ENCODE measurements around the gene FAM204A.

The FAM204A gene

DNA sequence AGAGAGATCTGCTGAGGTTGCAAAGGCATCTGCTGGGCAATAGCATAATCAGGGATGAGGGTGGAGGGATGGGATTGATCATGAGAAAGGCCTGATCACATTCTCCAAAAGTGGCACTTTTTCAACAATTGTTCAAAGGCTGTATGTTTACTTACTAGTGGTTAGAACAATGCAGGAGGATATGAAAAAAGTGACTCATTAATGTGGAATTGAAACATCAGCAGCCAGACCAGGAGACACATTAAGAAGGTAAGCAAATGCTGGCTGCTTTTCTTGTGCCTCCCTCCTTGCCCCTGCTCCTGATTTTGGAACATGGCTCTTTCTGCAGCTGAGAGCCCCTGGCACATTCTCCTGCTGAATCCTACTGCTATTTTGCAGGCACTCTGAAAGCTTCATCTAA lies 63.5 kb downstream of the FAM204A start:
- no peak for DNase-seq (ENCODE audit: low read depth)

DNA sequence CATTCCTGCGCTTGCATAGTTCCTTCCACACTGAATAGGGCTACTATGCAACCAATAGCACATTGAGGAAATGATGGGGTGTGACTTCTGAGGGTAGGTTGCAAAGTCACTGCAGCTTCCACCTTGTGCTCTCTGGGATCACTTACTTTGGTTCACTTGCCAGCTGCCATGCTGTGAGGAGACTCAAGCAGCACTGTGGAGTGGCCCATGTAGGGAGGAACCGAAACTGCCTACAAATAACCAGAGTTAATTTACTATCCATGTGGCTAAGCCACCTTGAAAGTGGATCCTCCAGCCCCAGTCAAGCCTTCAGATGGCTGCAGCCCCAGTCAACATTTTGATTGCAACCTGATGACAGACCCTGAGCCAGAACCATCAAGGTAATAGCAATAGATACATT lies 64.3 kb downstream of the FAM204A start:
- no peak for DNase-seq (ENCODE audit: low read depth)

DNA sequence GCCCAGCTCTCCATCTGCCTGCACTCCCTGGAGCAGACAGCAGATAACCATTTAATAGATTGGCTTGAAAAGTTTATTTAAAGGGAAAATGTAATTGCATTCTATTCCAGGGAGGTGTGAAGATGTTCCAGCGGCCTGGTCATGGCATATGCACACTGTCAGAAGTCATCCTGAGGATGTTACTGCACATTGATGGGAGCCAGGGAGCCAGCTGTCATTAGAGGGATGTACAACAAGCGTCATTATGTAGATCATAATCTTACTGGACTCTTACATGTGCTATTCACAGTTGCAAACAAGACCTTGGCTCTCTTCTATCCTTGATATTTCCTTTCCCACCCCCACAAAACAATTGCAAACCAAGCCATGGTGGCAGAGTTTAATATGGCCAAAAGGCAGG lies 65.4 kb downstream of the FAM204A start:
- no peak for DNase-seq (ENCODE audit: low read depth)

DNA sequence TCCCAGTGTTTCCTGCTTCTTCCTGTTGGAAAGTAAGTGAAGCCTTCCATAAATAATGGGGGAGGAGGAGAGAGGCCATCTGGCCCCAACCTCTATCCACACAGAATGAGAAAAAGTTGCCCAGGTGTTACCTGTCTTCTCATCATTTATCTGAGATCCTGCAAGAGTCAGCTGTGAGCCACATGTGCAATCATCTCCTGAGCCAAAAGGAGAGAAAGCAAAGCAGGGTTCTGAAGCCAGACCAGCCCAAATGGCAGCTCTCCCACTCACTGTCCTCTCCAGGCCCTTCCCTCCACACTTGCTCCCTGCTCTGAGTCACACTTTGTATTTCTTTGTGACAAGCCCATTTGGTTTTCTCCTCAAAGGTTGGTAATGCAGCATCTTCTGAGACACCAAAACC lies 65.9 kb downstream of the FAM204A start:
- DNase-seq (ENCODE audit: low read depth) = no peak

DNA sequence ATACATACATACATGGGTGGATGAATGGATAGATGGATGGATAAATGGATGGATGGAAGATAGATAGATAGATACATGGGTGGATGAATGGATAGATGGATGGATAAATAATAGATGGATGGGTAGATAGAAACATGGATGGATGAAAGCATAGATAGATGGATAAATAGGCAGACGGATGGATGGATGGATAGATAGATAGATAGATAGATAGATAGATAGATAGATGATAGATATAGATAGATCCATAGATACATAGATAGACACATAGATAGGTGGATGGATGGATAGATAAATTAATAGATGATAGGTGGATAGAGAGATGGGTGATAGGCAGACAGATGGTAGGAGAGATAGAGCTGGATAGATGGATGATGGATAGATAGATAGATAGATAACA lies 68.5 kb downstream of the FAM204A start:
- DNase-seq (ENCODE audit: low read depth) = no peak

DNA sequence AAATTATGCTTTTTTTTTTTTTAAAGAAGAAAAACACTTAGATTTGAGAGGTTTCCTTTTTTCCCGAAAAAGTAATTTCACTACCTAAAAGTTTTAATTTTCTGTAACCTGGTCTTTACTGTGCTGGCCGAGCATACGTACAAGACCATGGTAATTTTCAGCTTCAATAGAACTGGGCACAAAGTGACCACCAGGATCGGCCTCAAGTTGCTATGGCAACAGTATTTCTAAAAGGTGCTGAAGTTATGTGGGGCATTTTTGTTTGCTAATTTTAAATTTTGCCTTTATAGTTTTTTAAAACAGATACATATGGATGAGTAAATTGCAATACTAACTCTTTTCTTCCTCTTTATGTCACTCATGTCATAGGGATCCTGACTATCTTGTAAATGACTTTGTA lies 69.4 kb downstream of the FAM204A start:
- DNase-seq (ENCODE audit: low read depth) = no peak

DNA sequence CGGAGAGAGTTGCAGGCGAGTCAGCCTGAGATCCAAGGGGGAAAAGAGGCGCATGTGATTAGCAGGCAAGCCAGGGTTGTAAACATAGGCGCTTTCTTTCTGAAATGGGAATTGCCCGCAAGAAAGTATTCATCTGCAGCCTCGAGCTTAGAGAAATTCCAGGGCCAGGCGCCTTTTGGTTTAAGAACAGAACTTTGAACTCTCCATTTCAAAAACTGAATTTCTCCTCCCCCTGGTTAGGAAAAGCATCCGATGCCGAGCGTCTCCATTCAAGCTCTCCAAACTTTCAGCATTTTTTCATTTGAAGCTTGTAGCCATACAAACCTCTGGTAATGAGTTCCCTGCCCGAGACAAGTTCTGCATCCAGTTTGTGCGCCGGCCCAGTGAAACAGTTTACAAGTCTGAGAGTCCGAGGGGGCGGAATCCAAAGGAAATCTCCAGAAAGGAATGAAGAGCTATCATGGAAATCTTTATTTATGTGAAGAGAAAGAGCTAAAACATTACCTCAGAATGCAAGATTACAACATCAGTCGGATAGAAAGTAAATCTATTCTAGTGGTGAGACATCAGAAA lies 69.9 kb downstream of the FAM204A start:
- no peak for DNase-seq (ENCODE audit: low read depth)

DNA sequence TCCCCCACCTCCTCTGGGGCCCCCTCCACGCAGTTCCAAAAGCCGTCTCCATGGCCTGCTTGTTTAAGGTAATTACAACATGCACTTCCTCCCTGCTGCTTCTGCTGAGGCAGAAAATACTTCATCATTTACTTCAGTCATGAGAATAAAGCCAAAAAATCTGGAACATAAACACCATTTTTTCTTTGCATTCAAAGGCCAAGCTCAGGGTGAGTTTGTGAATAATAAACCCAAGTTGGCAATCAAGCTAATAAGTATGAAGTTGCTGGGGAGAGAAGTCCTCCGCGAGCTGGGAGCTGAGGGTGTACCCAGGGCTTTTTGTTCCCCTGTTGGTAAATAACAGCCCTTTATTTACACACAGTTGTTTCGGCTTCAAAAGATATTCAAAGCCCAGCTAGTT lies 70.5 kb downstream of the FAM204A start:
- DNase-seq (ENCODE audit: low read depth) = no peak

DNA sequence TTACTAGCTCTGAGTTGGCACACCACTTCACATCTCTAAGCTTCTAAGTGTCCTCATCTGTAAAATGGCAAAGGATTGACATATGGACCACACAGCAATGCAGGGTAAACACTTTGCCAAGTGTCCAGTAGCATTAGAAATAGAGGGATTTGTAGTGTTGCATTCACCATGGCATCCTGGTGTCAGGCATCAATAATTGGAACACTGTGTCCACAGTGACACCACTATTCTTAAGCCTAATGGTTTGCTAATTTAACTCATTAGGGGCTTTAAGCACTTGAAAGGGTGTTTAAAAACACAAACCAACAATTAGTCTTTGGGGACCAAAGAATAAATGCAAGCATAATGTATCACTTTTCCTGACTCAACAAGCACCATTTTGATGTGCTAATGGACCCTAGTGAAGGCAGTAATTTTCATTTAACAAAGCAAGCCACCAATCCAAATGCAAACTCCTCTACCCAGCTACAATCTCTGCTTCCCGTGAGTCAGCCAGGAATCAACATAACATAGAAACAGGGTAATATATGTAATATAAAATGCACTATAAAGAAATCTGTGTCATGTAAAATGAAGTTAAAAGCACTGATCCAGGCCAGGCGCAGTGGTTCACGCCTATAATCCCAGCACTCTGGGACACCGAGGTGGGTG lies 75.9 kb downstream of the FAM204A start:
- DNase-seq (ENCODE audit: low read depth) = no peak

DNA sequence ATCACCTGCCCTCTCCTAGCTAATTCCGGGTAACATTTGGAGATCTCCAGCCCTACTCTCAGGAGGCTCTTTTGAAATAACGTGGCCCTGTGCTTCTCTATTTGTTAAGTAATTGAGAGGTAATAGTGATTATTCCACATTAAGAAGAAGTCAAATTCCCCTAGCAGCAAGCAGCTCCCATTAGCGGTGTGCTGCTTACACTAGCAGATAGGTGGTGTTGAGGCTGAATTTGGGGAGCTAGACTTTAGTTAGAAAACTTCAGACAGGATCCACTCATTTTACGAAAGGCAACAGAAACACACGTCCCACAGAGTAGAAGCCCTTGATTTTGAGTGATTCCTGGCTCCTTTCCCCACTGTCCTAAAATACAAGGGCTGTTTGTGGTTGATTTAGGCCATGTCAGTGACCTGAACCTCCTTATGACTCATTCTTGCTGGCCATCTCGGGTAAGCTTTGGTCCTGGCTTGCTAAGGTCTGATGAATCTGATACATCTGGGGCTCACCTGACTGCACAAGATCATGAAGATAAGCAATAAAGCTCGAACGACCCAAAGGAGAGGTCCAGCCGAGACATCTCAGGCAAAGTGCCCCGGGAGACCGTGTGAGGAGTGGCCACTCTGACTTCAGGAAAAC lies 77.2 kb downstream of the FAM204A start:
- no peak for DNase-seq (ENCODE audit: low read depth)

DNA sequence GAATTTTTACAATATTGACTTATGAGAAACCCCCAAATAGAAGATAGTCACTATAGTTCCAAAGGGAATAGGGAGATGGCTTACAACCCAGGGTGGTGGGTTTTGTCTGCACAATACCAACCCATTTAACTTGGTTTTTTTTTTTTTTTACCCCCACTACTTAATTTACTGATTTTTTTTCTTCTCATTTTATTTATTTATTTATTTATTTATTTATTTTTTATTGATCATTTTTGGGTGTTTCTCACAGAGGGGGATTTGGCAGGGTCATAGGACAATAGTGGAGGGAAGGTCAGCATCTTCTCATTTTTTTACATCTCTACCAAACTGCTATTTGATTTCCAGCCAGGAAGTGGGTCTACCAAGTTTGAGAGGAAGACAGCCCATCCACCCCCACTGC lies 77.9 kb downstream of the FAM204A start:
- no peak for DNase-seq (ENCODE audit: low read depth)

DNA sequence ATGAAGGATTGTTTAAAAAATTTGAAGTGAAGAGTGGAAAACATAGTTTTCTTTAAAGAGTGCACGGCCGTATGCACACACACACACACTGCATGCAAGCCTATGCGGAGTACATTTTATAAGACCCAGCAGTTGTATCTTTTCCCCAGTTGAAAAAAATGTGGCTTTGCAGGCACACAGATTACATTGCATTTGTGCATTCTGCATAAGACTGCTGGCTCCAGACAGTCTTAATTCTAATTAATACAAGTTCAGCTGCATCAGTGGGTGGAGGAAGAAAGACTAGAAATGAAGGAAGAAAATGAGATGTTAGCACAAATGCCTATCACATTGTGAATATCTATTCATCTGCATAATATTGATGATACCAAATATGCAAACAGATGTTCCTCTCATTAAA lies 79.6 kb downstream of the FAM204A start:
- no peak for DNase-seq (ENCODE audit: low read depth)

DNA sequence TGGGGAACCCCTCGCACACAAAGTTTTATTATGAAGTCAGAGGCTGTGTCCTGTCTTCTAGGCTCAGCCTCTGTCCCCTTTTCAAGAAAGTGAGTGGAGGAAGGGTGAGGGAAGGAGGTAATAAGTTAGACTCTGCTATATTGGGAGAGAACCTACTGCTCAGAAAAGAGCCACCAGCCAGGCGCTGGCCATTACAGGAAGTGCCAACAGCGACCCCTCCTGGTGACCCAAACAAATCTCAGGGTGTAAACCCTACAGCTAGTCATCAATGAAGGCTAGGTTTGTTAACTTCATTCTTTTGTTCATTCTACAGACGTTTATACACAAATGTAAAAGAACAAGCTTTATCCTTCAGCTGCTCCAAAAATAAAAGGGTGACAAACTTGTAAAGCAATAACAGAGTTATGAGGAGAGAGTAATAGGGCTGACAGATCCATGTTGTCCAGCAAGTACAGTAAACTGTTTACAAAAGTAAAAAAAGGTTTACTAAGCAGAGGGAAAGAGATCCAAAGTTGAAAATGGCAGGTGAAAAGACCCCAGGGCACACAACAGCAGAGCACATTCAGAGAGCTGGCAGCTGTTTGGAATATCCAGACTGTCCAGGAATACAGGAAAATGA lies 82.7 kb downstream of the FAM204A start:
- DNase-seq (ENCODE audit: low read depth) = no peak

DNA sequence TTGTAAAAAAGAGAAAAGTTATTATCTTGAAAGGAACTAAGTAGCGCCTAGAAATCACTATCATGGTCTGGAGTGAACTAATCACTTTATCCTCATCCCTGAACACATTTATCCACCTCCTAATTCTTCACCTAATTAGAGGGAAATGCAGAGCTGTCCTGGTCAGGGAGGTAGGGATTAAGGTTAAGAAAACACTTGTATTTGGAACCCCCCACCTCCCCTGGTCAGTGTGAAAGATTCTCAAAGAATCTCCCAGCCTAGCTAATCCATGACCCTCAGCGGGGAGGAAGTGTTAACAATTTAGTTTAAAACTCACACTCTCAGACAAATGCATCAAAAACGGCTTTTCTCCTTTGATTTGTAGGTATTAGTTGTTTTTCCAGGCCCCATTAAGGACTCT lies 83.8 kb downstream of the FAM204A start:
- DNase-seq (ENCODE audit: low read depth) = no peak

DNA sequence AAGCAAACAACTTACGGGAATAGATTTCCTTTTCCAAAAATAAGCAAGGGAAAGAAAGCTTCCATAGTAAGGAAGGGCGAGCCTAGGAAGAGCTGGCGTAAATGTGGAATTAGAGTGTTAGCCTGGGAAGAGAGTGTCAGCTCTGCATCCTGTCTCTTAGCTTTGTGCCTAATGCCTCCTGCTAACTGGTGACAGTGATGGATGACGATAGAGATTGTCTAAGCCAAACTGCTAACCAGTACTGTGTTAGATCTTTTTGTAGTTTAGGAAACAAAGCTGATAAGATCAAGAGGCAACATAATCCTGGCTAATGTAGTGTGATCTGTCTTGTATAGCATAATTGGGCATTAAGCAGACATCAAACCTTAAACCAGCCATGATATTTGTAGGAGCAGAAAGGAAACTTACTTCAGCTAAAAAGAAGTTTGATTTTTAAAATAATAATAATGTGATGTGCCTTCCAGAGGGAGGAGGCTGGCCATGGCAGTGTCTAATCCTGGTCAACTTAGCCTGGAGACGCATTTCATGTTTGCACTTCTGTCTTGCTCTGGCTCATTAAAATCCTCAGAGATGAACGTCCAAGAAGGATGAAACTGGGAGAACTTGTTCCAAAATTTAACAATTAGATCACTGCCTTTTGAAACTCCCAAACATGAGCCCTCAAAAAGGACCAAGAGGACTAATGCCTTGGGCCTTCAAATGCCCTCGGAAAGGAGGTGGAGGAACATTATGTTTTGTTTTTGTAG lies 85.1 kb downstream of the FAM204A start:
- no peak for DNase-seq (ENCODE audit: low read depth)

DNA sequence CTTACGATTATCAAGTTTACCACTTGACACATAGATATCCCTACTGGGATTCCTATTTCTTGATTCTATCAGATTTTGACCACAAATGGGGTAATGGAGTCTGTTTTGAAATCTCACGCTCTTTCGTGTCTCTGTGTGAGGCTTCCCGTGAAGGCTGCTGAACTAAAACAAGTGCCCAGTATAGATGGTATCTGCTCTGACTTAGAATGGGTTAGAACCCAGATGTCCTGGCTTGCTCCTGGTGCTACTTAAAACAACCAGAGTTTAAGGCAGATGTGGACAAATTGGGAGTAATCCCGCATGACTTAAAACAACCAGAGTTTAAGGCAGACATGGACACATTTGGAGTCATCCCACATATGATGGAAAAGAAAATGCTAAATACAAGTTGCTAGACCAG lies 85.9 kb downstream of the FAM204A start:
- no peak for DNase-seq (ENCODE audit: low read depth)

DNA sequence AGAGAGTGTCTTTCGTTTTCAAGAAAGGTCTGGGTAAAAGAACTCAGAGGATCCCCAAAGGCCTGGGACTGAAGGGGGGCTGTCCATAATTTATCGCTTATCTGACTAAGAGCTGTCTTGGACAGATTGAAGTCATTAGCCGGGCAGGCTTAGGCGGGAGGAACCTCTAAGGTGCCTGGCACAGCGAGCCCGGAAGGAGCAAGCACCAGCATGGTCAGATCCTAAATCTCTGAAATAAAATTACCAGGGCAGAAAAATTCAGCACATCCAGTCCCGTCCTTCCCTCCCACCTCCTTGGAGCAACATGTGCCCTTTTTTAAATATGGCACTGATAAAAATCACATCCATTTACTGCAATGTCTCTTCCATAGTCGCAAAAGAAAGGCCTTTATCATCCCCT lies 86.8 kb downstream of the FAM204A start:
- no peak for DNase-seq (ENCODE audit: low read depth)

DNA sequence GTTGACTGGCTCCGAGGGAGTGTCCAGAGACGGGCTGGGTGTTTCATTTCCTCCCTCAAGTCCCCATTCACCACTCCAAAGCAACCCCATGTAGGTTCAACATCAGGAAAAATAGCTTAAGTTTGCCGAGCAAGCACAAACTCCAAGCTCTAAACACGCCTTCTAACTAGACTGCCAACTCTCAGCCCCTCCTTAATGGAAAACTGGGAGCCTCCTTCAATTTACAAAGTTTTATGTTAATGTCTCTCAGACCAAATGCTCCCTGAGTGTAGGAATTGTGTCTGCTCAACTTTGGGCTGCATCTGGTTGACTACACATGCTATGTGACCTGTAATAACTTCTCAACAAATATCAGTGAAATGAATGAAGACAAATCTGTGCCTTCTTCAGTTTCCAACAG lies 87.5 kb downstream of the FAM204A start:
- no peak for DNase-seq (ENCODE audit: low read depth)

DNA sequence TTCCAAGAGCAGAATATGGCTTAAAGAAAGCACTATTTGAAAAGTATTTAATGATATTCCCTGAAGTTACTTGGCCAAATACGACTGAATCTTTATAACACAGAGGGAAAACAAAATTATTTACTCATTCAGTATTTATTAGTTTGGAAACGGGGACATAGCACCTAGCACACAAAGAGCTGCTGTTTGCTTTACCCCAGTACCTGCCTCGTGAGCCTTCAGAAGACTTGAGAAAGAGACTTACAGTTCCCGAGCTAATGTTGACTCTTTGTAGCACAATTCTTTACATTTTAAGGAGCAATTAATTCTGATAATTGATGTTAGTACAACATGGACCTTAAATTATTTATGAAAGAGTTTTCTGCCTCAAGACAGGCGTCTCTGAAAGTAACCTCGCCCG lies 88.7 kb downstream of the FAM204A start:
- no peak for DNase-seq (ENCODE audit: low read depth)

DNA sequence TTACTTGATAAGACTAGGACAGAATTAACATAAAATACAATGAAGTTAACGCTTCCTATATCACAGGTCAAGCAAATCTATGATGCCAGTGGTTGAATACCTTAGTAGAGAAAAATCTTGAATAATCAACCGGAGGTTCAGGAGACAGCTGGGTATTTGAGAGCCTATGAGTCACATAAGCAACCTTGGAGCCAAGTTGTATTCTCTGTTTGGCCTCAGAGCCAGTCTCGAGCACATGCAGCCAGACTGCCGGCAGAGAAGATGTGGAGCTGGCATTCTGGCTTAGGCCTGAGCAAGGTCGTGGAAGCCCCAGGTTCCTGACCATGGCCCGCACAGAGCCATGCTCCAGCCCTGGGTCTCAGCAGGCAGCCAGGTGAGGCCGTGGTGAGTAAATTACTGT lies 90.3 kb downstream of the FAM204A start:
- no peak for DNase-seq (ENCODE audit: low read depth)

DNA sequence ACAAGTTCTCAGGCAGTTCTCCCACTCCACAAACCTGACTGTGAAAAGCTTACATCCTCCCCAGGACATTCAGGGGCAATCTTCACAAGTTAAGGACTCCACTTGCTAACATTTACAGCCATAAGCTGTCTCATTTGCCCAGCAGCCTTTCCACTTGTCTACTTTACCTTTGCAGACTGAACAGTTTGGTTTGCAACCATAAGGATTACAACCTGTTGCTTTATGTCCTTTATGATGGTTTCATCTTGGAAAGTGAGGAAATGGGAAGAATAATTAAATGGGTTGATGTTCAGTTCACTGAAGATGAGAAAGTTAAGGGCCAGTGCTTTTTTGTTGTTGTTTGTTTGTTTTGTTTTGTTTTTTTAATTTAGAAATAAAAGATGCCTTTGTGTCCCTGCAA lies 92.4 kb downstream of the FAM204A start:
- DNase-seq (ENCODE audit: low read depth) = no peak

All from HS-27A (cell line).